SKM-1 treated with dmso at 0.1 percent for 144 hours (cell line): ENCODE results near the gene TRAF3.
"Not testable (repeated sequence)": the region's sequence is repeated elsewhere in the genome, so short reads cannot be mapped to it uniquely, and the experiment has no call there.

Experiments
- DNase-seq: peaks from one replicate; lab custom pipeline; 2025; ENCODE audit not compliant: unreplicated experiment; lab: John Stamatoyannopoulos, UW

The TRAF3 gene

GRCh38 chr14:102859911-102860310, 82.7 kb downstream of the TRAF3 start:
- DNase-seq: no peak

- no peak for DNase-seq
Measured at GRCh38 chr14:102862154-102862773, 85.0 kb downstream of the TRAF3 start.

- DNase-seq: no peak
Measured at GRCh38 chr14:102863381-102863780, 86.1 kb downstream of the TRAF3 start.

DNA sequence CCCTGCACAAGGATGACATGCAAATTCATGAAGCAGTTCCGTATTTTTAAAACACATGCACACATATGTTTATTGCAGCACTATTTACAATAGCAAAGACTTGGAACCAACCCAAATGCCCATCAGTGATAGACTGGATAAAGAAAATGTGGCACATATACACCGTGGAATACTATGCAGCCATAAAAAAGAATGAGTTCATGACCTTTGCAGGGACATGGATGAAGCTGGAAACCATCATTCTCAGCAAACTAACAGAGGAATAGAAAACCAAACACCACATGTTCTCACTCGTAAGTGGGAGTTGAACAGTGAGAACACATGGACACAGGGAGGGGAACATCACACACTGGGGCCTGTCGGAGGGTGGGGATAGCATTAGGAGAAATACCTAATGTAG, 88.7 kb downstream of the TRAF3 start:
- DNase-seq: not testable (repeated sequence)

DNA sequence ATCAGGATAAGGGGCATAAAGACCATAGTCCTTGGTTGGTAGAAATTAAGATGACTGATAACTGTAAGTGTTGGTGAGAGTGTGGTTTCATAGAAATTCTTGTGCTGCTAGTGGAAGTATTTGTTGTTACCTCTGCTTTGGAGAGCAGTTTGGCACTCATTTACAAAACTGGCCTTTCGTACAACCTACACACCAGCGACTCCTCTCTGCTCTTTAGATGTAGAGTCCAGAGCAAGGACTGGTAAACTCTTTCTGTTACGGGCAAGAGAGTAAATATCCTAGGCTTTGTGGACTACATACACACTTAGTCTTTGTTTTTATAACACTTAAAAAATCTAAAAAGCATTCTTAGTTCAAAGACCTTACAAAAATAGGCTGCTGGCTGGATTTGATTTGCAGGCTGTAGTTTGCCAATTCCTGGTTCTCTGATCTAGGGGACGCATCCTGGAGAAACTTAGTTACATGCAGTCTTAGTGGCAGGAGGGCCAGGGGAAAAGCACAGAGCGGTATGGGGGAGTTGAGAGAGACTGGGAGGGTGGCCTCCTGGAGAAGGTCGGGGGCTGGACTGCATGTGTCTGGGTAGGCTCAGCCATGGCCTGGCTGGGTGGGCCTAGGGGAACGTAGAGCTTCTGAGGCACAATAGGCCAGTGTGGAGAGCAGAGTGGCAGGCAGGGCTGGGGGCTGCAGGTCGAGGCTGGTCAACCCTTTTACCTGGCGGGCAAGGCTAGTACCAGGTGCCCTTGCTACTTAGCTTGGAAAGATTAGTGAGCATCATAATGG, 89.9 kb downstream of the TRAF3 start:
- DNase-seq: no peak

- DNase-seq: no peak
Measured at GRCh38 chr14:102867826-102868580, 90.8 kb downstream of the TRAF3 start.

DNA sequence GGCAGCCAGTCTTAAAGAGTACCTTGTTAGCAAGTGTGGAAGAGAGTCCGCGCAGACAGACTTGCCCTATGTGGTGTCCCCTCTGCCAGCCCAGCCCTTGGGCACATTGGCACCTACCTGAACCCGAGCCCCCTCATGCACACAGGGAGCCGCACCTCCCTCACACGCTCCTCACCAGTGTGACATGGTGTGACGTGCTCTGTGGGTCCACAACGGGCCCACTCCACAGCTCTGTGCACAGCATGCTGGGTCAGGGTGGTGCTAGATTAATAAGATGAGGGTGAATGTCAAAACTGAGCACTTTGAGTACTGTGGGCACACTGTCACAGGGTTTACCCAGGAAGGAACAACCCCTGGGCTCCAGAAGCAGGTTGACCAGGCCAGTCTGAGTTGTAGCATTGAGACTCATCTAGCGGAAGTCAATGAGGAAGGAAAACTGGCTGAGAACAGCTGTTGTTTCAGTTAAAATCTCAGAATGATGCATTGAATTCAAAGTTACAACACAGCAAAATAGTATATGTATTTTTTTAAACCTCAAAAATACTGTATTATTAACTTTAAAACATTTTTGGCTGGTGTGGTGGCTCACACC, 91.8 kb downstream of the TRAF3 start:
- DNase-seq: no peak

DNA sequence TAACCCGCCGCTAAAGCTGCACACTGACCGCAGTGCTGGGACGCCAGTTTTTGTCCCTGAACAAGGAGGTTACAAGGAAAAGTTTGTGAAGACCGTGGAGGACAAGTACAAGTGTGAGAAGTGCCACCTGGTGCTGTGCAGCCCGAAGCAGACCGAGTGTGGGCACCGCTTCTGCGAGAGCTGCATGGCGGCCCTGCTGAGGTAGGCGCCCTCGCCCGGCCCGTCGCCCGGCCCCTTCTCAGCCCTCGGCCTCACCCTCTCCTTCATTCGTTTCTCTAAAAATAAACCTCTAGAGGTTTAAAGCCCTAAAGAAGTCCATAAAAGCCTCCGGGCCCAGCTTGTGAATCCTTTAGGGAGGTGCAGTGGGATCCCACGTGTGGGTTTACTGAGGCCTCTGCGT, 93.0 kb downstream of the TRAF3 start:
- no peak for DNase-seq

- DNase-seq: no peak
Measured at GRCh38 chr14:102870994-102871831, 94.0 kb downstream of the TRAF3 start.

DNA sequence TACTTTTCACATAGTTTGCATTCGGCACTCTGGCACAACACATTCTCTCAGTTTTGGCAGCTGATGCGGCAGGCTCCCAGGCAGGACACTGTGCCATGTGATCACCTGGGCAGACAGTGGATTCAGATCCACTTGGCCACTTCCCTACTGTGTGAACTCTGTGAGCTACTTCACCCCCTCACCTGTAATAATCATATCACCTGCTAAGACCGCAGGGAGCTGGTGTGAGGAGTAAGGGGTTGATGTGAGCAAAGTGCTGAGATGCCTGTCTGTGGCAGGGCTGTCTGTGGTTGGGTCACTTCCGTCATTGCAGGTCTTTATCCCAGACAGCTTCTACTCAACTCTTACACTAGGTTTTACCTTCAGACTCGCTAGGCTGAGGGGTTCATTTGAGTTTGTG, 94.8 kb downstream of the TRAF3 start:
- DNase-seq: no peak

- no peak for DNase-seq
Measured at GRCh38 chr14:102873131-102873530, 95.9 kb downstream of the TRAF3 start.

GRCh38 chr14:102873546-102874061, 96.4 kb downstream of the TRAF3 start:
- DNase-seq: no peak

DNA sequence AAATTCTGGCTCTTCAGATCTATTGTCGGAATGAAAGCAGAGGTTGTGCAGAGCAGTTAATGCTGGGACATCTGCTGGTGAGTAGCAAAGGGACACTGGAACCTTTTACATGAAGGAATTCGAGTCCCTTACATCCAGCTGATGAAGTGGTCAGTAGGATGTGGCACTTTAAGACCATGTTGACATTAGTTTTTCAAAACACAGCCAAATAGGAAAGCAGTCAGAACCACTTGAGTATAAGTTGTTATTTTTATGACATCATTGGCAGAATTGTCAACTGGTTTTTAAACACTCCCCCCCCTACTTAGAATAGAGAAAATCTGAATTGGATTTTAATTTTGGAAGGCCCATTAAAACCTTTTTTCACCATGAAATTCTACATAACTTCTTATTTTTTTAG, 98.4 kb downstream of the TRAF3 start:
- DNase-seq: no peak

DNA sequence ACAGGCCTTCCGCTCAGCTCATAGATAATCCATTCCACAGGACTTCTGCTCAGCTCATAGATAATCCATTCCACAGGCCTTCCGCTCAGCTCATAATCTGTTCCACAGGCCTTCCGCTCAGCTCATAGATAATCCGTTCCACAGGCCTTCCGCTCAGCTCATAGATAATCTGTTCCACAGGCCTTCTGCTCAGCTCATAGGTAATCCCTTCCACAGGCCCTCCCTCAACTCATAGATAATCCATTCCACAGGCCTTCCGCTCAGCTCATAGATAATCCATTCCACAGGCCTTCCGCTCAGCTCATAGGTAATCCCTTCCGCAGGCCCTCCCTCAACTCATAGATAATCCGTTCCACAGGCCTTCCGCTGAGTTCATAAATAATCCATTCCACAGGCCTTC, 100.3 kb downstream of the TRAF3 start:
- DNase-seq: not testable (repeated sequence)

GRCh38 chr14:102878174-102878969, 101.1 kb downstream of the TRAF3 start:
- no peak for DNase-seq

DNA sequence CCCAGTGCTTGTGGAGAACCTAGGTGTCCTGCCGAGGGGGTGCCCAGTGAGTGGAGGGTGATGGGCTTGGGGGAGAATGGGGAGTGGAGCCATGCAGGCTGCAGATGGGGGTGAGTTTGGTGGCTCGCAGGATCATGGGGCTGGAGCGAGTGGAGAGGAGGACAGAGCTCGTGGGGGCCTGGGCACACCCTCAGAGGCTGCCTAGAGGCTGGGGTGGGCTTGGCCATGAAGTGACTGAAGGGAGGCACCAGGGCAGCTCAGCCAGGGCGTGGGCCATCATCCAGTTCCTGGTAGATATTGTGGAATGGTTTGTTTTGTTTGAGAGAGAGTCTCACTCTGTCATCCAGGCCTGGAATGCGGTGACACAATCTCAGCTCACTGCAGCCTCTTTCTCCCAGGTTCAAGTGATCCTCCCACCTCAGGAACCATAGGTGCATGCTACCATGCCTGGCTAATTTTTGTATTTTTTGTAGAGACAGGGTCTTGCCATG, 101.8 kb downstream of the TRAF3 start:
- DNase-seq: no peak

DNA sequence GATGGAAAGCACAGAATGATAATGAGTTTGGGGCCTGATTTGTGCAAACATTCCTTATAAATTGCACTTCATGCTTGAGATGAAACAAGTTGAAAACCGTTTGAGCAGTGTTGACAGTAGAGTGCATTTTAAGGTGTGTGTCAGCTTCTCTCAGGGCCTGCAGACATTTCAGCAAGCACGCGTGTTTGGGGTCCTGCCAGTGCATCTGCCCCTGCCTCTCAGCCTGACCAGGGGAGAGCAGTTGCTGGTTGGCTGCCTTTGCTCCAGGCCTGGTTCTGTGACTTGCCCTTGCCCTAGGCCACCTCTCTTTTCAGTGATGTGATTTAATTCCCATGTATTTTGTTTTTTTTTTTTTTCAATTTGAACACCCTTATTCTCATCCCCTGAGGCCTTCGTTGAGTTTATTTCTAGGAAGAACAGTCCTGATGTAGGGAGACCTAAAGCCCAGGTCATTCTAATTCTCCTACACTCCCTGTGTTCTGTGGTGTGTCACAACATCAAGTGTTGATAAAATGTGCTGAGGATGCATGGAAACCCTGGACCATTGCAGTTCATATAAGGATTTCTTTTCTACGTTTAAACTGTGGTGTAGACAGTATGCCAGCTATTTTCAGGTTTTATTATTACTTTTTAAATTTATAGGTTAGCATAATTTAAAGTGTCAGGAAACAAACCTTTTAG, 105.1 kb downstream of the TRAF3 start:
- no peak for DNase-seq

GRCh38 chr14:102883089-102883541, 105.9 kb downstream of the TRAF3 start:
- DNase-seq: no peak

DNA sequence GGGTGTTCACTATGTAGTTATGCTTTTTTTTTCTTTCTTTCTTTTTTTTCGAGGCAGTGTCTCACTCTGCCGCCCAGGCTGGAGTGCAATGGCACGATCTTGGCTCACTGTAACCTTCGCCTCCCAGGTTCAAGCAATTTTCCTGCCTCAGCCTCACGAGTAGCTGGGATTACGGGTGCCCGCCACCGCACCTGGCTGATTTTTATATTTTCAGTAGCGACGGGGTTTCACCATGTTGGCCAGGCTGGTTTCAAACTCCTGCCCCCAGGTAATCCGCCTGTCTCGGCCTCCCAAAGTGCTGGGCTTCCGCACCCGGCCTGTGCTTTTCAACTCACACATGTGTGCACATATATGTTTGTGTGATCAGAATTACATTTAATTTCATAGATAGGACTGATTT, 106.3 kb downstream of the TRAF3 start:
- DNase-seq: no peak
